ENCODE data around the gene CCDC122.

The CCDC122 gene

GRCh38 chr13:43792076-43792881 lies 87.3 kb downstream of the CCDC122 start:
- no peak for TF ChIP-seq CTCF (IDR thresholded peaks at IDR 0.05; ENCODE audit: borderline replicate concordance, control extremely low read depth, extremely low read depth, insufficient read depth, missing control alignments)
- in situ Hi-C loops (cut with MboI; ENCODE audit: low sequenced_read_pairs, unreplicated experiment): loop anchor here (25.0 kb wide), 1 partner anchor 830 kb away; no protein-coding TSS in a partner anchor
- DNase-seq (ENCODE audit: low spot score): no peak

- TF ChIP-seq CTCF (IDR thresholded peaks at IDR 0.05; ENCODE audit: borderline replicate concordance, control extremely low read depth, extremely low read depth, insufficient read depth, missing control alignments): no peak
- peak; percentile 29 for DNase-seq (ENCODE audit: low spot score)
- in situ Hi-C loops (cut with MboI; ENCODE audit: low sequenced_read_pairs, unreplicated experiment): loop anchor here (25.0 kb wide), 1 partner anchor 826 kb away; no protein-coding TSS in a partner anchor
Measured at GRCh38 chr13:43787997-43788396, 91.5 kb downstream of the CCDC122 start.

GRCh38 chr13:43787518-43787891 lies 92.0 kb downstream of the CCDC122 start:
- TF ChIP-seq CTCF (IDR thresholded peaks at IDR 0.05; ENCODE audit: borderline replicate concordance, control extremely low read depth, extremely low read depth, insufficient read depth, missing control alignments): no peak
- in situ Hi-C loops (cut with MboI; ENCODE audit: low sequenced_read_pairs, unreplicated experiment): loop anchor here (25.0 kb wide), 1 partner anchor 825 kb away; no protein-coding TSS in a partner anchor
- DNase-seq (ENCODE audit: low spot score): no peak

GRCh38 chr13:43786766-43787517 lies 92.6 kb downstream of the CCDC122 start, which contains the start of gene ENOX1:
ENOX1 (minus strand) TSS chr13:43786972.
- DNase-seq (ENCODE audit: low spot score): peak; percentile 71
- TF ChIP-seq CTCF (IDR thresholded peaks at IDR 0.05; ENCODE audit: borderline replicate concordance, control extremely low read depth, extremely low read depth, insufficient read depth, missing control alignments): no peak
- in situ Hi-C loops (cut with MboI; ENCODE audit: low sequenced_read_pairs, unreplicated experiment): loop anchor here (25.0 kb wide), 1 partner anchor 825 kb away; no protein-coding TSS in a partner anchor

GRCh38 chr13:43786472-43786765 lies 93.1 kb downstream of the CCDC122 start:
- in situ Hi-C loops (cut with MboI; ENCODE audit: low sequenced_read_pairs, unreplicated experiment): loop anchor here (25.0 kb wide), 1 partner anchor 824 kb away; no protein-coding TSS in a partner anchor
- DNase-seq (ENCODE audit: low spot score): no peak
- no peak for TF ChIP-seq CTCF (IDR thresholded peaks at IDR 0.05; ENCODE audit: borderline replicate concordance, control extremely low read depth, extremely low read depth, insufficient read depth, missing control alignments)

Data from GM13976 (cell line).